ENCODE results near the gene C2CD3.

DNA sequence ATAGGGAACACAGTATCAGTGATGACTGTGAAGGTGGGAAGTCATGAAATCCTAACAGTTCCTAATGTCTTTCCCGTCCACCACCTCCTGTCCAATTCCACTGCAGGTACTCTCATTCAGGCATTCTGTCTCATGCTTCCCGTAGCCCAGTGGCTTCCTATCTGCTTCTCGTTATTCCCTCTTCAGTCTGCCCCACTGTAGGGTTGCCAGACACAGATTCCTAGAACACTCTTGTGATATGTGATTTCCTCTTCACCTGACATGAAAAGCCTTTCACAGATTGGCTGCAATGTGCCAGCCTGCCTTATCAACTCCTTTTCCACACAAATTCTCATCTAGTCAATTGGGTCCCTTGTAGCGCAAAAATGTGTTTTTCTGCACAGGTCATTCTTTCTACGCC lies 49.0 kb downstream of the C2CD3 start:
- TF ChIP-seq POLR2A (IDR thresholded peaks at IDR 0.05): no peak
- TF ChIP-seq, protein P1, sequence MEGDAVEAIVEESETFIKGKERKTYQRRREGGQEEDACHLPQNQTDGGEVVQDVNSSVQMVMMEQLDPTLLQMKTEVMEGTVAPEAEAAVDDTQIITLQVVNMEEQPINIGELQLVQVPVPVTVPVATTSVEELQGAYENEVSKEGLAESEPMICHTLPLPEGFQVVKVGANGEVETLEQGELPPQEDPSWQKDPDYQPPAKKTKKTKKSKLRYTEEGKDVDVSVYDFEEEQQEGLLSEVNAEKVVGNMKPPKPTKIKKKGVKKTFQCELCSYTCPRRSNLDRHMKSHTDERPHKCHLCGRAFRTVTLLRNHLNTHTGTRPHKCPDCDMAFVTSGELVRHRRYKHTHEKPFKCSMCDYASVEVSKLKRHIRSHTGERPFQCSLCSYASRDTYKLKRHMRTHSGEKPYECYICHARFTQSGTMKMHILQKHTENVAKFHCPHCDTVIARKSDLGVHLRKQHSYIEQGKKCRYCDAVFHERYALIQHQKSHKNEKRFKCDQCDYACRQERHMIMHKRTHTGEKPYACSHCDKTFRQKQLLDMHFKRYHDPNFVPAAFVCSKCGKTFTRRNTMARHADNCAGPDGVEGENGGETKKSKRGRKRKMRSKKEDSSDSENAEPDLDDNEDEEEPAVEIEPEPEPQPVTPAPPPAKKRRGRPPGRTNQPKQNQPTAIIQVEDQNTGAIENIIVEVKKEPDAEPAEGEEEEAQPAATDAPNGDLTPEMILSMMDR (IDR thresholded peaks at IDR 0.05): no peak

All from body of pancreas (tissue), 4 donors.